ENCODE measurements around the gene A3GALT2.
A peak's percentile ranks its signal among the peaks of the same experiment; 100 is the strongest.

The A3GALT2 gene

DNA sequence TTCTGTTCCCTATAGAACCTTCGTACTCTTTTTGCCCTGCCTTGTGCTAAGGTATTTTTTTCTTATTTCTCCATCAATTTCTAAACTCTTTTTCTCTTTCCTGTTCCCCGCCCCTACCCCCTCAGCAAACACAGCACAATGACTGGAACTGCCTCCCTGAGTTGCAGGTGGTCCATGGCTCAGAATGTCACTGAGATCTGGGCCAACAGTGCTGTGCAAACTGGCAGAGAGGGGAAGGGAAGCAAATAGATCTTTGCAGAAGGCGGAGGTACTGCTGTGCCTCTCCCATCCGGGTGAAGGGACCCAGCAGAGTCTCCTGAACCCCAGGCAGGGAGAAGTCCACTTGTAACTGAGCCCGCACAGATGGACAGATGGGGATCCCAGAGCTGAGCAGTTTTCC lies 32.6 kb upstream of the A3GALT2 start:
- Histone ChIP-seq H3K9me3 (ENCODE audit: severe bottlenecking) (no peaks in the 10 kb centered on the region), H3K4me1 (ENCODE audit: insufficient read depth, poor library complexity, severe bottlenecking) (no peaks in the 10 kb centered on the region), H3K4me3 (ENCODE audit: severe bottlenecking) (no peak overlapping the region), H3K27me3 (ENCODE audit: insufficient read depth, poor library complexity, severe bottlenecking) (no peaks in the 10 kb centered on the region), H3K27ac (ENCODE audit: poor library complexity, severe bottlenecking) (no peak overlapping the region), H3K36me3 (ENCODE audit: low read depth) (peaks cover 5% of the 10 kb centered on the region)
- ATAC-seq (ENCODE audit: low read depth): no peak
- TF ChIP-seq, protein P1, sequence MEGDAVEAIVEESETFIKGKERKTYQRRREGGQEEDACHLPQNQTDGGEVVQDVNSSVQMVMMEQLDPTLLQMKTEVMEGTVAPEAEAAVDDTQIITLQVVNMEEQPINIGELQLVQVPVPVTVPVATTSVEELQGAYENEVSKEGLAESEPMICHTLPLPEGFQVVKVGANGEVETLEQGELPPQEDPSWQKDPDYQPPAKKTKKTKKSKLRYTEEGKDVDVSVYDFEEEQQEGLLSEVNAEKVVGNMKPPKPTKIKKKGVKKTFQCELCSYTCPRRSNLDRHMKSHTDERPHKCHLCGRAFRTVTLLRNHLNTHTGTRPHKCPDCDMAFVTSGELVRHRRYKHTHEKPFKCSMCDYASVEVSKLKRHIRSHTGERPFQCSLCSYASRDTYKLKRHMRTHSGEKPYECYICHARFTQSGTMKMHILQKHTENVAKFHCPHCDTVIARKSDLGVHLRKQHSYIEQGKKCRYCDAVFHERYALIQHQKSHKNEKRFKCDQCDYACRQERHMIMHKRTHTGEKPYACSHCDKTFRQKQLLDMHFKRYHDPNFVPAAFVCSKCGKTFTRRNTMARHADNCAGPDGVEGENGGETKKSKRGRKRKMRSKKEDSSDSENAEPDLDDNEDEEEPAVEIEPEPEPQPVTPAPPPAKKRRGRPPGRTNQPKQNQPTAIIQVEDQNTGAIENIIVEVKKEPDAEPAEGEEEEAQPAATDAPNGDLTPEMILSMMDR (IDR thresholded peaks at IDR 0.05; ENCODE audit: poor library complexity, severe bottlenecking): no peak
- DNase-seq (ENCODE audit: low spot score): no peak

DNA sequence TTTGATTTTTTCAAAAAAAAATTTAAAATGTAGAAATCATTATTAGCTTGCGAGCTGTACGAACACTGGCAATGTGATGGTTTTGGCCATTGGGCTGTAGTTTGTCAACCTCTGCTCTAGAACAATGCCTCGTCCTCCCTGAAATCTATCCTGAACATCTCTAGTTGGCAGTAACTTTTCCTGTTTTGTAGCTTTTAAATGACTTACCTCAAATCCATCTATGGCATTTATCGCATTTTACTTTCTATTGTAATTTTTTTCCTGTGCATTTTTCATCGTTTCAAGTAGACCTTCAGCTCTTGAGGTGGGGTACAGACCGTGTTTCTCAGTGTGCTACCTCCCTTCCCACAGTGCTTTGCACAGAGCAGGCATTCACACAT lies 30.4 kb upstream of the A3GALT2 start:
- Histone ChIP-seq H3K27me3 (ENCODE audit: insufficient read depth, poor library complexity, severe bottlenecking) (no peaks in the 10 kb centered on the region), H3K4me3 (ENCODE audit: severe bottlenecking) (no peak overlapping the region), H3K4me1 (ENCODE audit: insufficient read depth, poor library complexity, severe bottlenecking) (peaks cover 5% of the 10 kb centered on the region), H3K36me3 (ENCODE audit: low read depth) (peaks cover 24% of the 10 kb centered on the region), H3K9me3 (ENCODE audit: severe bottlenecking) (no peaks in the 10 kb centered on the region), H3K27ac (ENCODE audit: poor library complexity, severe bottlenecking) (peak overlapping the region; percentile 99)
- no peak for DNase-seq (ENCODE audit: low spot score)
- TF ChIP-seq, protein P1 (IDR thresholded peaks at IDR 0.05; ENCODE audit: poor library complexity, severe bottlenecking): no peak
- no peak for ATAC-seq (ENCODE audit: low read depth)

DNA sequence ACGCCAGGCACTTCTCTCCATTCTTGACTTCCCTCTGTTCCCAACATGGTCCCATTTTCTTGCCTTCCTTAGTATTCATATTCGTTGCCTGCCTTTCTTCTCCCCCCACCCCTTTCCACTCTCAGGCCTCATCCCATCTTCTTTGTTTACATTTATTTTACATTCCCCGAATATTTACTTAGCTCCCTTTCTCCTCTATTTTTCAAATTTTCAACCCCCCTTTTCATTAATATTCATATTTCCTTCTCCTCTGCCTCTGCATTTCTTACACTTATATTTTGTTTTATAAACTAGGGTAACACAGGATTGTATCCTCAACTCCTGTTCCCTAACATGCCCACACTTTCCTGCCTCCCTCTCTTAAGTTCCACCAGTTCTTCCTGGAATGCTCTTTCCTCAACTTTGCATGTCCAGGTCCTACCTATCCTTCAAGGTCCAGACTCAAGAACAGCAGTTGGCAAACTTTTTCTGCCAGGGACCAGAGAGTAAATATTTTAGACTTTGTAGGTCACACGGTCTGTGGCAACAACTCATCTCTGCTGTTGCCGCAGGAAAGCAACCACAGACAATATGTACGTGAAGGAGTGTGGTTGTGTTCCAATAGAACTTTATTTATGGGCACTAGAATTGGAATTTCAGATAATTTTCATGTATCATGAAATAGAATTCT lies 29.8 kb upstream of the A3GALT2 start:
- H3K27ac ChIP-seq (ENCODE audit: poor library complexity, severe bottlenecking): peak overlapping the region; percentile 99
- peaks cover 9% of the 10 kb centered on the region for H3K4me1 ChIP-seq (ENCODE audit: insufficient read depth, poor library complexity, severe bottlenecking)
- no peaks in the 10 kb centered on the region for H3K9me3 ChIP-seq (ENCODE audit: severe bottlenecking)
- H3K4me3 ChIP-seq (ENCODE audit: severe bottlenecking): peak overlapping the region; percentile 97
- no peaks in the 10 kb centered on the region for H3K27me3 ChIP-seq (ENCODE audit: insufficient read depth, poor library complexity, severe bottlenecking)
- peaks cover 29% of the 10 kb centered on the region for H3K36me3 ChIP-seq (ENCODE audit: low read depth)
- TF ChIP-seq, protein P1 (IDR thresholded peaks at IDR 0.05; ENCODE audit: poor library complexity, severe bottlenecking): no peak
- ATAC-seq (ENCODE audit: low read depth) (no peak), DNase-seq (ENCODE audit: low spot score) (no peak)

DNA sequence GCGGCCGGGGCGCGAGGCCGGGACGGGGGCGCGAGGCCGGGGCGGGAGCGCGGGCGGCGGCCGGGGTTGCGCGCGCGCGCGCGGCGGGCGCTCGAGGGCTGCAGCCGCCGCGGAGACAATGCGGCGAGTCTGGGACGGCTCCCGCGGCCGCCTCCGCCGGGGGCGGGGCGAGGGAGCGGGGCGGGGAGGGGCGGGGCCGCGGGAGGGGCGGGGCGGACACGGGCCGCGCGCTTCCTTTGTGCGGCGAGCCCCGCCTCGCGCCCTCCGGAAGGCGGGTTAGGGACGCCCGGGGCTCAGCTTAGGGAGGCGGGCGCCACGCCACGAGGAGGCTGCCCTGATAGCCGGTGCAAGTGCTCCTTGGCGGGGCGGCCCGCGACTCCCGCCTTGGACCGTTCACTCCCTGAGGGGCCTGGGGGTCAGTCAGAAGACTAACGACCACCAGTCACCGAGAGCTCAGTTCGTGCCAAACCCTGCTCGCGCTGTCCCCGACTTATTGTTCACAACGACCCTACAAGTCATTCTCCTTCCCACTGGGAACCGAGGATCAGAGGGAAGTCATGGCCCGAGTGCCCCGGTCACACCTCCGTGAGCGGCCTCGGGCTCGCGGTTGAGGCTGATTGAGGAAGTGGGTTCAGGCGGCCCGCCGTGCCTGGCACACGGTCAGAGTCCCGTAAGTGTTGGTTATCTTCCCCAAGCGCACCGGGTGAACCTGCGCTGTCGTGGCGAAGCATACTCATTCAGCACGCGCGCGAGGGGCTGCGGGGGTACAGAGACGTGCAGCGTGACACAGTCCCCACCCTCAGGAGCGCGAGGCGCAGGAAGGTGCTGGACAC lies 29.1 kb upstream of the A3GALT2 start:
- H3K4me3 ChIP-seq (ENCODE audit: severe bottlenecking): peak overlapping the region; percentile 97
- no peaks in the 10 kb centered on the region for H3K27me3 ChIP-seq (ENCODE audit: insufficient read depth, poor library complexity, severe bottlenecking)
- H3K27ac ChIP-seq (ENCODE audit: poor library complexity, severe bottlenecking): peak overlapping the region; percentile 99
- H3K4me1 ChIP-seq (ENCODE audit: insufficient read depth, poor library complexity, severe bottlenecking): peaks cover 16% of the 10 kb centered on the region
- H3K36me3 ChIP-seq (ENCODE audit: low read depth): peaks cover 37% of the 10 kb centered on the region
- TF ChIP-seq, protein P1 (IDR thresholded peaks at IDR 0.05; ENCODE audit: poor library complexity, severe bottlenecking): no peak
- ATAC-seq (ENCODE audit: low read depth): peak; percentile 69
- no peaks in the 10 kb centered on the region for H3K9me3 ChIP-seq (ENCODE audit: severe bottlenecking)
- DNase-seq (ENCODE audit: low spot score): no peak

Data from RWPE2 (cell line).